Caco-2 (cell line): Measurements from ENCODE around the gene USH2A. TPM values are rescaled to one million over a fixed set of nuclear protein-coding genes. Genes with fewer than 3 reads are reported as not detected.

Experiments
- BruUV-seq: library from RNA; stranded (reverse); fragments of 400-500 nt; replicated peaks from 2 replicates; lab custom pipeline; 2021; lab: Mats Ljungman, UMichigan
- CTCF ChIA-PET: fragments of 300-600 bp; sonication (Branson Sonifier 250); formaldehyde crosslinking; loops from one replicate; lab custom pipeline; 2022; ENCODE audit warnings: antibody characterized with exemption; lab: Charles Lee
- POLR2A ChIA-PET: fragments of 300-600 bp; sonication (Branson Sonifier 250); formaldehyde crosslinking; loops from one replicate; lab custom pipeline; 2022; ENCODE audit warnings: antibody characterized with exemption; lab: Charles Lee
- DNase-seq, 2 experiments: peaks; one replicate each; pipeline versions ENCODE4 v3.0.0 to v3.0.0-alpha.2; 2020 to 2022
- H3K27me3 ChIP-seq: replicated peaks from 2 replicates; pipeline ENCODE4 v1.6.0; 2011; ENCODE audit warnings: low read length; ENCODE audit not compliant: control insufficient read depth, insufficient read depth
- H3K36me3 ChIP-seq: 2 replicates; pipeline ENCODE4 v1.5.1; 2011; ENCODE audit warnings: low read length; ENCODE audit not compliant: control insufficient read depth, insufficient read depth
- H3K4me1 ChIP-seq: fragments of 250-450 bp; sonication (Bioruptor Pico); 2 replicates; pipeline ENCODE4 v1.5.1; 2020; ENCODE audit warnings: mild to moderate bottlenecking
- H3K4me3 ChIP-seq: 2 replicates; pipeline ENCODE4 v1.5.1; 2011; ENCODE audit warnings: low read depth, mild to moderate bottlenecking, control low read depth, low read length
- H3K9me3 ChIP-seq: fragments of 250-450 bp; sonication (Bioruptor Pico); 2 replicates; pipeline ENCODE4 v1.5.1; 2020; ENCODE audit warnings: mild to moderate bottlenecking, moderate library complexity
- H3K27ac Mint-ChIP-seq: one replicate; pipeline ENCODE4 v1.8.0; 2022; ENCODE audit warnings: mixed read lengths; ENCODE audit not compliant: unreplicated experiment
- H3K27me3 Mint-ChIP-seq: one replicate; pipeline ENCODE4 v1.8.0; 2022; ENCODE audit warnings: mixed read lengths; ENCODE audit not compliant: insufficient read depth, unreplicated experiment
- H3K36me3 Mint-ChIP-seq: one replicate; pipeline ENCODE4 v1.8.0; 2022; ENCODE audit warnings: mild to moderate bottlenecking, mixed read lengths; ENCODE audit not compliant: insufficient read depth, unreplicated experiment
- H3K4me1 Mint-ChIP-seq: one replicate; pipeline ENCODE4 v1.8.0; 2022; ENCODE audit warnings: low read depth, mixed read lengths; ENCODE audit not compliant: unreplicated experiment
- H3K4me3 Mint-ChIP-seq: one replicate; pipeline ENCODE4 v1.8.0; 2022; ENCODE audit warnings: mild to moderate bottlenecking, moderate library complexity, mixed read lengths; ENCODE audit not compliant: unreplicated experiment
- H3K9me3 Mint-ChIP-seq: one replicate; pipeline ENCODE4 v1.8.0; 2022; ENCODE audit warnings: mixed read lengths; ENCODE audit not compliant: unreplicated experiment
- intact Hi-C: fragments of 100-400 bp; cut with micrococcal nuclease; formaldehyde crosslinking; loops from one replicate; pipeline ENCODE4 v1.10.0; 2022; ENCODE audit not compliant: unreplicated experiment
- total RNA-seq: library from RNA; stranded (reverse); gene quantifications from 2 replicates; pipeline ENCODE4 v1.2.3, GENCODE V29; 2022
- TF ChIP-seq, protein P1 (sequence below), 2 experiments: fragments of 200-600 bp in 1 of 2; IDR thresholded peaks; 1 replicate in 1 of 2; 2 replicates in 1 of 2; pipeline versions ENCODE4 v1.5.1 to v1.8.0; 2011 to 2022; ENCODE audit warnings: antibody characterized with exemption in 1 of 2, control low read depth in 1 of 2, inconsistent platforms in 1 of 2, low read depth in 1 of 2, low read length in 1 of 2, mild to moderate bottlenecking in 1 of 2, moderate library complexity in 1 of 2; ENCODE audit not compliant: insufficient read depth in 1 of 2, severe bottlenecking in 1 of 2, unreplicated experiment in 1 of 2

The USH2A gene
- total RNA-seq, 1 experiment from 2014 or later, result 0.11 TPM

DNA sequence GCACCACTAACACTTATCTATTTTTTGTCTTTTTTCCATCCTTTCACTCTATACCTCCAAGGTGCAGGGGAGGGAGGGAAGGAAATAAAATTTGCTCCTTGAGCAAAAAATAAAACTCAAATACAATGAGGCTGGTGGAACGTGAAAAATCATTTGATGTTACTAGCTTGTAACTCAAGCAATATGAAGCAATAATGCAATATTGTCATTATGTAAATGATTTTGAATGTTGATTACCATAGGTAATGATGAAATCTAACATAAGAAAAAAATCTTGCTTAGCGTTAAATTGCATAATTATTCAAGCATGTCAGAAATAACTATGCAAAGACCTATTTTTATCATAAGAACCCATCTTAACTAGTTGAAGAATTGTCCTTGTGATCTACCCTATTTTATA, 578.5 kb downstream of the USH2A start:
- Histone ChIP-seq H3K4me1 (no peaks in the 10 kb centered on the region; the same call in 1 of the 2 replicates), H3K27me3 (no peaks in the 10 kb centered on the region), H3K4me3 (no peak overlapping the region), H3K9me3 (no peaks in the 10 kb centered on the region), H3K36me3 (no peaks in the 10 kb centered on the region)
- no TSS peak for BruUV-seq
- TF ChIP-seq, protein P1, sequence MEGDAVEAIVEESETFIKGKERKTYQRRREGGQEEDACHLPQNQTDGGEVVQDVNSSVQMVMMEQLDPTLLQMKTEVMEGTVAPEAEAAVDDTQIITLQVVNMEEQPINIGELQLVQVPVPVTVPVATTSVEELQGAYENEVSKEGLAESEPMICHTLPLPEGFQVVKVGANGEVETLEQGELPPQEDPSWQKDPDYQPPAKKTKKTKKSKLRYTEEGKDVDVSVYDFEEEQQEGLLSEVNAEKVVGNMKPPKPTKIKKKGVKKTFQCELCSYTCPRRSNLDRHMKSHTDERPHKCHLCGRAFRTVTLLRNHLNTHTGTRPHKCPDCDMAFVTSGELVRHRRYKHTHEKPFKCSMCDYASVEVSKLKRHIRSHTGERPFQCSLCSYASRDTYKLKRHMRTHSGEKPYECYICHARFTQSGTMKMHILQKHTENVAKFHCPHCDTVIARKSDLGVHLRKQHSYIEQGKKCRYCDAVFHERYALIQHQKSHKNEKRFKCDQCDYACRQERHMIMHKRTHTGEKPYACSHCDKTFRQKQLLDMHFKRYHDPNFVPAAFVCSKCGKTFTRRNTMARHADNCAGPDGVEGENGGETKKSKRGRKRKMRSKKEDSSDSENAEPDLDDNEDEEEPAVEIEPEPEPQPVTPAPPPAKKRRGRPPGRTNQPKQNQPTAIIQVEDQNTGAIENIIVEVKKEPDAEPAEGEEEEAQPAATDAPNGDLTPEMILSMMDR (IDR thresholded peaks at IDR 0.05; ENCODE audit: insufficient read depth in 1 of 2, low read depth in 1 of 2, low read length in 1 of 2, severe bottlenecking in 1 of 2, unreplicated experiment in 1 of 2), result no peak
- DNase-seq, result no peak
- intact Hi-C loops, result no loop called here
- Mint-ChIP-seq H3K36me3 (no peaks in the 10 kb centered on the region), H3K27ac (no peak overlapping the region), H3K4me3 (no peak overlapping the region), H3K27me3 (no peaks in the 10 kb centered on the region), H3K9me3 (no peaks in the 10 kb centered on the region), H3K4me1 (no peaks in the 10 kb centered on the region)
- CTCF ChIA-PET, result no interaction called here
- POLR2A ChIA-PET, result no interaction called here

DNA sequence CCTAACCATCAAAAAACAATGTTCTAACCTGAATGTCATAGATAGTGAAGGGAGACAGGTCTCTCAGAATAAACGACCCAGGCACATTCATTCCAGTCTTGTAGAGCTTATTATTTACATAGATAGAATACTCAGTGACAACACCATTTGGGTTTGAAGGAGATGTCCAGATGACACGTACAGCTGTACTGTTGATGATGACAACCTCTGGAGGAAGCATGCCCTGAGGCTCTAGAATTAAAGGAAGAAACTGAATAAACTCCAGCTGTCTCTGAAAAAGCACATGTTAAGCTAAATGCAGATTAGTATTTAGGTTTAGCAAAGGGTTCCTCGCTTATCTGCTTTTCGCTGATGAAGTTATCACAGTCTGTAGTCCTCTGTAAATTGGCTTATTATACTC, 579.0 kb downstream of the USH2A start:
- Mint-ChIP-seq H3K4me3 (no peak overlapping the region), H3K4me1 (no peaks in the 10 kb centered on the region), H3K36me3 (no peaks in the 10 kb centered on the region), H3K27me3 (no peaks in the 10 kb centered on the region), H3K27ac (no peak overlapping the region), H3K9me3 (no peaks in the 10 kb centered on the region)
- no peaks in the 10 kb centered on the region for H3K36me3 ChIP-seq
- no peak overlapping the region for H3K4me3 ChIP-seq
- intact Hi-C loops, result no loop called here
- H3K27me3 ChIP-seq, result no peaks in the 10 kb centered on the region
- TF ChIP-seq, protein P1 (IDR thresholded peaks at IDR 0.05; ENCODE audit: insufficient read depth in 1 of 2, low read depth in 1 of 2, low read length in 1 of 2, severe bottlenecking in 1 of 2, unreplicated experiment in 1 of 2), result no peak
- no peaks in the 10 kb centered on the region; the same call in 1 of the 2 replicates for H3K4me1 ChIP-seq
- DNase-seq, result no peak
- BruUV-seq, result no TSS peak
- no peaks in the 10 kb centered on the region for H3K9me3 ChIP-seq
- CTCF ChIA-PET, result no interaction called here
- POLR2A ChIA-PET, result interaction anchor here (0.6 kb wide), 1 partner anchor 1349 kb away, joined by 10 read pairs; no protein-coding TSS in a partner anchor

DNA sequence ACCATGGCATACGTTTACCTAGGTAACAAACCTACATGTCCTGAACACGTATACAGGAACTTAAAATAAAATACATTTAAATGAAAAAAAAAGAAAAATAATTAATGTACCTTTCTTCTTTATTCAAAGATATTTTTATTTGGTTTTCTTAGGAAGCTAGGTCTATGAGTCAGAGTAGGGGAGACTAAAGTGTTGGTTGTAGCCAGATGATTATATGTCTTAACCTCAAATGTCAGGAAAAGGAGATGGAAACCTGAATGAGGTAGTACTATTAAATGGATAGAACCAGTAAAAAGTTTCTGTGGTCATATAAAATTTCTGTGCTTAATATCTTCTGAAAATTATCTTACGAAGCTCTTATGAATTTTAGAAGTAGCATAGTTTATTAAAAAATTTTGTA, 580.3 kb downstream of the USH2A start:
- Histone ChIP-seq H3K36me3 (no peaks in the 10 kb centered on the region), H3K27me3 (no peaks in the 10 kb centered on the region), H3K4me3 (no peak overlapping the region), H3K9me3 (no peaks in the 10 kb centered on the region), H3K4me1 (no peaks in the 10 kb centered on the region; the same call in 1 of the 2 replicates)
- Mint-ChIP-seq H3K27me3 (no peaks in the 10 kb centered on the region), H3K4me1 (no peaks in the 10 kb centered on the region), H3K9me3 (no peaks in the 10 kb centered on the region), H3K4me3 (no peak overlapping the region), H3K36me3 (no peaks in the 10 kb centered on the region), H3K27ac (no peak overlapping the region)
- TF ChIP-seq, protein P1 (IDR thresholded peaks at IDR 0.05; ENCODE audit: insufficient read depth in 1 of 2, low read depth in 1 of 2, low read length in 1 of 2, severe bottlenecking in 1 of 2, unreplicated experiment in 1 of 2), result no peak
- POLR2A ChIA-PET, result no interaction called here
- DNase-seq, result no peak
- CTCF ChIA-PET, result no interaction called here
- BruUV-seq, result no TSS peak
- intact Hi-C loops, result no loop called here
